Mammary epithelial cell (primary cell): Measurements from ENCODE around the gene TIMM8A.

Experiments
- CTCF ChIP-seq, 2 donors: IDR thresholded peaks in 1 of 2; conservative IDR thresholded peaks in 1 of 2; 2 replicates each; pipeline ENCODE4 v1.5.1; 2011 to 2012; ENCODE audit warnings: inconsistent platforms in 2 of 2, low read length in 2 of 2, mild to moderate bottlenecking in 2 of 2, control low read depth in 1 of 2, low read depth in 1 of 2; ENCODE audit not compliant: insufficient read depth in 1 of 2; ENCODE audit errors: extremely low read depth in 1 of 2
- EZH2 ChIP-seq: IDR thresholded peaks from 2 replicates; pipeline ENCODE4 v1.6.1; 2012; ENCODE audit warnings: low read length, inconsistent platforms, borderline replicate concordance

- no peak for TF ChIP-seq CTCF (conservative IDR thresholded peaks at IDR 0.05 in 1 of 2, IDR thresholded peaks at IDR 0.05 in 1 of 2; ENCODE audit: extremely low read depth in 1 of 2, insufficient read depth in 1 of 2, low read depth in 1 of 2, low read length in 2 of 2)
- no peak for TF ChIP-seq EZH2
Observed at GRCh38 chrX:101397779-101398178, 49.2 kb upstream of the TIMM8A start.
